Mucosa of rectum (tissue), 2 donors: ENCODE data around the gene ROR2.
"Not testable (repeated sequence)": the region's sequence is repeated elsewhere in the genome, so short reads cannot be mapped to it uniquely, and the experiment has no call there.

Experiments
- H3K27ac ChIP-seq, 2 donors: one replicate each; pipeline ENCODE4 v1.7.0; 2013; ENCODE audit warnings: inconsistent platforms in 2 of 2, low read depth in 2 of 2, low read length in 2 of 2
- H3K27me3 ChIP-seq, 2 donors: one replicate each; pipeline ENCODE4 v1.7.0; 2013; ENCODE audit warnings: low read length in 2 of 2; ENCODE audit not compliant: control insufficient read depth in 2 of 2, insufficient read depth in 2 of 2
- H3K36me3 ChIP-seq, 2 donors: one replicate each; pipeline ENCODE4 v1.7.0; 2013; ENCODE audit warnings: low read length in 2 of 2; ENCODE audit not compliant: control insufficient read depth in 2 of 2, insufficient read depth in 2 of 2
- H3K4me1 ChIP-seq, 2 donors: one replicate each; pipeline ENCODE4 v1.7.0; 2013; ENCODE audit warnings: low read length in 2 of 2, mild to moderate bottlenecking in 1 of 2; ENCODE audit not compliant: control insufficient read depth in 2 of 2, insufficient read depth in 2 of 2
- H3K4me3 ChIP-seq, 2 donors: one replicate each; pipeline ENCODE4 v1.7.0; 2013; ENCODE audit warnings: low read length in 2 of 2
- H3K9ac ChIP-seq, 2 donors: one replicate each; pipeline ENCODE4 v1.7.0; 2013; ENCODE audit warnings: low read length in 2 of 2, low read depth in 1 of 2, mild to moderate bottlenecking in 1 of 2
- H3K9me3 ChIP-seq, 2 donors: one replicate each; pipeline ENCODE4 v1.7.0; 2013; ENCODE audit warnings: low read length in 2 of 2; ENCODE audit not compliant: control insufficient read depth in 2 of 2
- donor health status: healthy.
- donor health status: Normal muscosa, but diverticular disease.

Gene ROR2

DNA sequence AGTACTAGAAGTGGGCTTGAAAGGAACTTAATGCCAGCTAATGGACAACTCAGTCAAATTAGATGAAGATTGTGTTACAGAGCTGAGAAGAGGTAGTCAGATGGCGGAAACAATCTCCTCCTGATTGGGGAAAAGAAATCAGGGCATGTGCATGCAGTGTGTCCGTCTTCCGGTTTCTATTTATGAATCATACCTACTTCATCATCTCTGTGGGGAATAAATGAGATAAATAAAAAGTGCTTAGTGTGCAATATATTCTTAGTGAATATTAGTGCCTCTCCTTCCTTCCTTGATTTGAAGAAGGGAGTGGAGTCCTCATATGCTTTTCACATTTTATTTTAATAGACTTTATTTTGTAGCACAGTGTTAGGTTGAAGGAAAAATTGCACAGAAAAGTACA is 417.7 kb downstream of the ROR2 start:
- Histone ChIP-seq H3K9ac (no peak overlapping the region), H3K36me3 (no peaks in the 10 kb centered on the region), H3K27ac (no peak overlapping the region), H3K4me3 (no peak overlapping the region), H3K27me3 (no peaks in the 10 kb centered on the region), H3K9me3 (no peaks in the 10 kb centered on the region), H3K4me1 (peaks cover 4% of the 10 kb centered on the region in 2 donors)

DNA sequence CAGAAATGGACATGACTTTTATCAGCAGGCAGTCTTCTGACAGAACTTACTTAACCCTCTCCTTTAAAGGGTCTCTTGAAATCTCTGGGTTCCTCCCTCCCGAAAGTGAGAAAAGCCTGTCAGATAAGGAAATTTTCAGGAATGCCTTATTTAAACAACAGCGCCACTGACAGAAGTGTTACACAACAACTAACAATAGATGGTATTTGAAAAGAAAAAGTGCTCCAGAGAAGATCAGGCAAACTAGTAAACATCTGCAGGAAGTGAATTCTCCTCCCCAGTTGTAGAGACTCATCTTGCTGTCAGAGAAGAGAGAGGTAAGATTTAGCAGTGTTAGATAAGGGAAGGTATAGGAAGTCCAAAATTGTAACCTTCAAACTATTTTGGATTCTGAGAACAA is 419.2 kb downstream of the ROR2 start:
- Histone ChIP-seq H3K4me3 (no peak overlapping the region), H3K27me3 (no peaks in the 10 kb centered on the region), H3K9ac (no peak overlapping the region), H3K27ac (no peak overlapping the region), H3K9me3 (no peaks in the 10 kb centered on the region), H3K4me1 (no peaks in the 10 kb centered on the region), H3K36me3 (no peaks in the 10 kb centered on the region)

DNA sequence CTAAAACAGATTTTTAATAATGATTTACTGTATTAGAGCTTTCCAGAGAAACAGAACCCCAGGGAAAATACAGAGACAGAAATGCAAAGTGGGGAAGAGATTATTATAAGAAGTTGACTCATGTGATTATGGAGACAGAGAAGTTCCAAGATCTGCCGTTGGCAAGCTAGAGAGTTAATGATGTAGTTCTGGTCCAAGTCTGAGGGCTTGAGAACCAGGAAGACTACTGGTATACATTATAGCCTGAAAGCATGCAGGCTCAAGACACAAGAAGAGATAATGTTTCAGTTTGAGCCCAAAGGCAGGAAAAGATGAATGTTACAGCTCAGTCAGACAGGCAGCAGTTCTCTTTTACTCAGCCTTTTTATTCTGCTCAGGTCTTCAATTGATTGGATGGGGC is 427.5 kb downstream of the ROR2 start:
- Histone ChIP-seq H3K27me3 (no peaks in the 10 kb centered on the region), H3K9me3 (no peaks in the 10 kb centered on the region), H3K27ac (no peak overlapping the region)

DNA sequence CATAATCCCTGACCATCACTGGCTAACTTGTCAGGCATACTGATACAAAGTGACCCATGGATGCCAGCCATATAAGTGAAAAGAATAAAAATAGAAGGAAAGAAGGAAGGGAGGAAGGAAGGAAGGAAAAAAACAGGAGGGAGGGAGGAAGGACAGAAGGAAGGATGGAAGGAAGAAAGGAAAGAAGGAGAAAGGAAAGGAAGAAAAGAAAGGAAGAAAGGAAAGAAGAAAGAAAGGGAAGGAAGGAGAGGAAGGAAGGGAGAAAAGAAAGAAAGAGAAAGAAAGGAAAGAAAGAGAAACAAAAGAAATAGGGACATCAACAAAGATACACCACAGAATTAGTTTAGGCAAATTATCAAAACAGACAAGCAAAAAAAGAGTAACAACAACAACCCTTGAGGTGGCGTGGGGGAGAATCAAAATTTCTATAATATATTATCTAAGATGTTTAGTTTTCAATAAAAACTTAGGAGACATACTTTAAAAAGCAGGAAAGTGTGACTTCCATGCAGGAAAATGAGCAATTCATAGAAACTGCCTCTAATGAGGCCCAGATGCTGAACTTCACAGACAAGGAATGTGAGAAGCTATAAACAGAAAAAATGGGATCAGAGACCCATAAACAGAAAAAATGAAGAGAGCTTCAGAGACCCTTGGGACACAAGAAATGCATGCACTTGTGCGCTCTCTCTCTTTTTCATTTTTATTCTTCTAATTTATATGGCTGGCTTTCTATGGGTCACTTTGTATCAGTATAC is 430.3 kb downstream of the ROR2 start:
- H3K27ac ChIP-seq = no peak overlapping the region
- H3K36me3 ChIP-seq = no peaks in the 10 kb centered on the region
- no peak overlapping the region for H3K9ac ChIP-seq
- no peak overlapping the region for H3K4me3 ChIP-seq
- no peaks in the 10 kb centered on the region for H3K9me3 ChIP-seq
- no peaks in the 10 kb centered on the region for H3K4me1 ChIP-seq
- no peaks in the 10 kb centered on the region for H3K27me3 ChIP-seq

More for the DNA sequence above, 427.5 kb downstream of the ROR2 start:
- no peaks in the 10 kb centered on the region for H3K36me3 ChIP-seq
- no peak overlapping the region for H3K9ac ChIP-seq
- no peaks in the 10 kb centered on the region for H3K4me1 ChIP-seq
- no peak overlapping the region for H3K4me3 ChIP-seq

DNA sequence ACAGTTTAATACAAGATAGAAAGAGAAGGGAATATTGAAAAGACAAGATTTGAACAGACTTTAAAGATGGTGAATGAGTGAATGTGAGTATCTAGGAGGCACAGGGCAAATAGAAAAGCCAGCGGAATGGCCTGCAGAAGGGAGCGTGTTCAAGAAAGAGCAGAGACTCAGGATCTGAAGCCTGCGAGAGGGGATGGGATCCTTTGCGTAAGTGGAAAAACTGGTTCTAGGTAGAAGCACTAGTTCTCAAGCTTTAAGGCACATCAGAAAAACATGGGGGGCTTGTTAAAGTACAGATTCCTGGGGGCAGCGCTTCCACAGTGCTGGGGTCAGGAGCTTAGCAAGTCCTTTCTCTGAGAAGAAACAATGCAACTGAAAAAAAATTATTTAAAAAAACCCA is 431.6 kb downstream of the ROR2 start:
- Histone ChIP-seq H3K9me3 (no peaks in the 10 kb centered on the region), H3K4me1 (no peaks in the 10 kb centered on the region), H3K27me3 (no peaks in the 10 kb centered on the region), H3K4me3 (no peak overlapping the region), H3K36me3 (no peaks in the 10 kb centered on the region), H3K9ac (no peak overlapping the region), H3K27ac (no peak overlapping the region)

DNA sequence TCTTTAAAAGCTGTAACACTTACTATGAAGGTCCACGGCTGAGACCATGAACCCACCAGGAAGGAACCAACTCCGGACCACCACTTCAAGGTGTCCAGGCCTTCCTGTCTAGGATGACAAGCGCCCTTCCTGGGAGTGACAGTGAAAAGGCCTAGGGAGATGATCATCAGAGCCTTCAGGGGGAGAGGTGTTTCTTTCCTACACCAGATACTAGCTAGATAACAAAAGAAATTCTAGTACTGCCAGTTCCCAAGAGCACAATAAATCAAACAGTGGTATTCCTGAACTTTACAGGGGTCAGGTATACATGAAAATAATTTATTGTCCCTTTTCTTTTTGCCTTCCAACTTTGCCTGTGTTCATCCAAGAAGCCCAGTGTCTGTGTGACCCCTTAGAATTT is 432.2 kb downstream of the ROR2 start:
- Histone ChIP-seq H3K4me1 (no peaks in the 10 kb centered on the region), H3K36me3 (no peaks in the 10 kb centered on the region), H3K9me3 (no peaks in the 10 kb centered on the region), H3K27ac (no peak overlapping the region), H3K27me3 (no peaks in the 10 kb centered on the region), H3K4me3 (no peak overlapping the region), H3K9ac (no peak overlapping the region)

DNA sequence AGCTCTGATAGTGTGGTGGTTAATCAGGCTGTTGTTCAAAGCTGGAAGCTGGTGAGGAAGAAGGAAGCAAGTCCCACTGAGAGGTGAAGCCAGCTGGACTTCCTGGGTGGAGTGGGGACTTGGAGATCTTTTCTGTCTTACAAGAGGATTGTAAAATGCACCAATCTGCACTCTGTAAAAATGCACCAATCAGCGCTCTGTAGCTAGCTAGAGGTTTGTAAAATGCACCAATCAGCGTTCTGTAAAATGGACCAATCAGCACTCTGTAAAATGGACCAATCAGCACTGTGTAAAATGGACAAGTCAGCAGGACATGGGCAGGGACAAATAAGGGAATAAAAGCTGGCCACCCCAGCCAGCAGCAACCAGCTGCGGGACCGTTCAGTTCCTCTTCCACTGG is 432.7 kb downstream of the ROR2 start:
- not testable (repeated sequence) for H3K9ac ChIP-seq, H3K4me1 ChIP-seq, H3K27ac ChIP-seq, H3K4me3 ChIP-seq, H3K9me3 ChIP-seq, H3K27me3 ChIP-seq, H3K36me3 ChIP-seq

DNA sequence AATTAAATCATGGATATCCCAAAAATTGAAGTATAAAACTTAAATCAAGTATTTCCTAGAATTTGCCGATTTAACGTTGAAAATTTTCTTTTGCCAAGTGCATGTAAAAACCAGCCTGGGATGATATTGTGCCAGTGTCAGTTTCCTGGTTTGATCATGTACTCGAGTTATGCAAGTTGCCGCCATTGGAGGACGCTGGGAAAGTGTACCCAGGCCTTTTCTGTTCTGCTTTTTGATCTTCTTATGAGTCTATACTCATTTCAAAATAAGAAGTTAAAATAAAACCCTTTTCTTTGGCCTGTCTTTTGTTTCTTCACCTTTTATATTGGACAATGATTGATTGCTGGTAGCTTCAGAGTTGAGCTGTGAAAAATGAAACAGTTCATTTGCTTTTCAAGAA is 433.3 kb downstream of the ROR2 start:
- Histone ChIP-seq H3K27ac (no peak overlapping the region), H3K9ac (no peak overlapping the region), H3K4me3 (no peak overlapping the region), H3K4me1 (no peaks in the 10 kb centered on the region), H3K9me3 (no peaks in the 10 kb centered on the region), H3K27me3 (no peaks in the 10 kb centered on the region), H3K36me3 (no peaks in the 10 kb centered on the region)

DNA sequence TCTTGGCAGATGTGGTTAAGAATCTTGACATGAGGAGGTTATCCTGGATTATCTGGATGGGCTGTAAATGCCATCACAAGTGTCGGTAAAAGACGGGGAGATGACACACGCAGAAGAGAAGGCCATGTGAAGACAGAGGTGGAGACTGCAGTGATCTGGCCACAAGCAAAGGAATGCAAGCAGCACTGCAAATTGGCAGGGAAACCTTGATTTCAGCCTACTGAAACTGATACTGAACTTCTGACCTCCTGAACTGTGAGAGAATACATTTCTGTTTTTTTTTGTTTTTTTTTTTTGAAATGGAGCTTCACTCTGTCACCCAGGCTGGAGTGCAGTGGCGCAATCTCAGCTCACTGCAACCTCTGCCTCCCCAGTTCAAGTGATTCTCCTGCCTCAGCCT is 433.9 kb downstream of the ROR2 start:
- H3K27ac ChIP-seq = no peak overlapping the region
- H3K9me3 ChIP-seq = no peaks in the 10 kb centered on the region
- H3K27me3 ChIP-seq = no peaks in the 10 kb centered on the region
- no peak overlapping the region for H3K4me3 ChIP-seq
- H3K4me1 ChIP-seq = no peaks in the 10 kb centered on the region
- H3K36me3 ChIP-seq = no peaks in the 10 kb centered on the region
- no peak overlapping the region for H3K9ac ChIP-seq

DNA sequence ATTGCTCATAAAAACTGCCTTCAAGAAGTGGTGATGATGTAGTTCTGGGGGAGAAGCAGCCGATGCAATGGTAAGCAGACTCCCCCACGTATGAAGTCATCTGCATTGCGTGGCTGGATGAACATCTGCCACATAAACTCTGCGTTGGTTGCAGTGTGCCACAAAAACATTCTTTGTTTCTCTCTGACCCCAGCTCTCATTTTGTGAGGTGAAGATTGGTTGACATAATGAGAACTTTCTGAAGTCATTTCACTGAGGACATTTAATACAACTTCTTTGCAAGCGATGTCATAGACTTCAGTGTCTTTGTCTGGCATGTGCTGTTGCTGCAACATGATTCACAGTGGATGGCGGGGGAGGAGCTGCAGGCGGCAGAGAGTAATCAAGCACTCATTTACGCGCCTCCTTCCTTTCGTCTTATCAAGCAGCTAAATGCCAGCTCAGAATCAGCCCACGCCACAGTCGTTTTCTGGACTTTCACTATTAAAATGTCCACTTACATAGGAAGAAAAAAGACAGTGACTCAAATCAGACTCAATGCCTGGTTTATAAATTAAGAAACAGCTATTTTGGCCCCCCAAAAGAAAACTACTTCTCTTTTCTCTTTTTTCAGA is 434.8 kb downstream of the ROR2 start:
- Histone ChIP-seq H3K27me3 (no peaks in the 10 kb centered on the region), H3K27ac (no peak overlapping the region), H3K36me3 (no peaks in the 10 kb centered on the region), H3K9ac (no peak overlapping the region), H3K4me1 (no peaks in the 10 kb centered on the region), H3K9me3 (no peaks in the 10 kb centered on the region), H3K4me3 (peak overlapping the region in 1 of 2 donors; percentile 32)
